B cell (primary cell): ENCODE measurements around the gene HSD17B1. TPM values are rescaled to one million over a fixed set of nuclear protein-coding genes. Genes with fewer than 3 reads are reported as not detected.

Source experiments
- ATAC-seq: fragments of 200-7000 bp; cut with Tn5 transposase; one replicate; pipeline ENCODE4 v1.10.0; 2021; ENCODE audit warnings: low read depth, mild to moderate bottlenecking, moderate number of reproducible peaks, moderate library complexity
- CTCF ChIA-PET: fragments of 350-600 bp; sonication (Branson Sonifier 250); formaldehyde crosslinking; loops from one replicate; lab custom pipeline; 2021; ENCODE audit warnings: antibody characterized with exemption, inconsistent platforms; lab: Charles Lee
- POLR2A ChIA-PET: fragments of 350-600 bp; sonication (Branson Sonifier 250); formaldehyde crosslinking; loops from one replicate; lab custom pipeline; 2021; ENCODE audit warnings: antibody characterized with exemption; lab: Charles Lee
- DNase-seq: peaks from one replicate; pipeline ENCODE4 v3.0.0; 2013
- H2AFZ ChIP-seq: 2 replicates; pipeline ENCODE4 v1.6.1; 2012; ENCODE audit warnings: mild to moderate bottlenecking, low read depth, low read length; ENCODE audit not compliant: insufficient read depth, poor library complexity, severe bottlenecking
- H3K27ac ChIP-seq, 2 donors: 1 replicate in 1 of 2; 2 replicates in 1 of 2; pipeline ENCODE4 v1.5.1; 2012 to 2013; ENCODE audit warnings: low read length in 2 of 2, mild to moderate bottlenecking in 2 of 2, moderate library complexity in 1 of 2
- H3K27me3 ChIP-seq, 4 experiments: fragments of 200-600 bp in 1 of 4; sonication (generic) in 1 of 4; replicated peaks in 1 of 4; 1 replicate in 2 of 4; 2 replicates in 2 of 4; pipeline versions ENCODE4 v1.6.1 to v1.7.0; 2013 to 2016; ENCODE audit warnings: low read length in 3 of 4, mild to moderate bottlenecking in 2 of 4, mixed read lengths in 1 of 4, moderate library complexity in 1 of 4; ENCODE audit not compliant: insufficient read depth in 4 of 4, control insufficient read depth in 3 of 4; ENCODE audit errors: control extremely low read depth in 1 of 4
- H3K36me3 ChIP-seq, 2 experiments: replicated peaks in 1 of 2; 1 replicate in 1 of 2; 2 replicates in 1 of 2; pipeline versions ENCODE4 v1.6.1 to v1.7.1; 2013; ENCODE audit warnings: low read length in 1 of 2; ENCODE audit not compliant: insufficient read depth in 2 of 2, control insufficient read depth in 1 of 2; ENCODE audit errors: control extremely low read depth in 1 of 2, extremely low read depth in 1 of 2
- H3K4me1 ChIP-seq, 2 donors: fragments of 200-600 bp in 1 of 2; sonication (generic) in 1 of 2; 1 replicate in 1 of 2; 2 replicates in 1 of 2; pipeline versions ENCODE4 v1.5.1 to v1.6.1; 2013 to 2017; ENCODE audit warnings: low read length in 2 of 2; ENCODE audit not compliant: control insufficient read depth in 2 of 2, insufficient read depth in 2 of 2
- H3K4me2 ChIP-seq: replicated peaks from 2 replicates; pipeline ENCODE3; 2012; ENCODE audit warnings: mild to moderate bottlenecking, low read depth, low read length; ENCODE audit not compliant: poor library complexity, severe bottlenecking
- H3K4me3 ChIP-seq, 5 experiments: fragments of 200-600 bp in 1 of 5; sonication (generic) in 1 of 5; 1 replicate in 3 of 5; 2 replicates in 2 of 5; pipeline versions ENCODE4 v1.5.1 to v1.7.0; 2011 to 2016; ENCODE audit warnings: low read length in 4 of 5, mild to moderate bottlenecking in 4 of 5, low read depth in 2 of 5, control low read depth in 1 of 5, moderate library complexity in 1 of 5; ENCODE audit not compliant: insufficient read depth in 1 of 5; ENCODE audit errors: control extremely low read depth in 1 of 5, extremely low read depth in 1 of 5
- H3K79me2 ChIP-seq: fragments of 200-600 bp; sonication (generic); one replicate; pipeline ENCODE4 v1.6.0; 2016; ENCODE audit warnings: low read length; ENCODE audit not compliant: control insufficient read depth, insufficient read depth
- H3K9ac ChIP-seq: fragments of 200-600 bp; sonication (generic); 2 replicates; pipeline ENCODE4 v1.6.1; 2017; ENCODE audit warnings: mild to moderate bottlenecking, low read length, moderate library complexity
- H3K9me3 ChIP-seq, 3 donors: one replicate each; pipeline versions ENCODE4 v1.6.1 to v1.7.1; 2013; ENCODE audit warnings: low read length in 2 of 3; ENCODE audit not compliant: control insufficient read depth in 2 of 3, insufficient read depth in 1 of 3; ENCODE audit errors: control extremely low read depth in 1 of 3
- H4K20me1 ChIP-seq: 2 replicates; pipeline ENCODE4 v1.6.0; 2012; ENCODE audit warnings: mild to moderate bottlenecking, low read length; ENCODE audit not compliant: insufficient read depth, control insufficient read depth, poor library complexity, severe bottlenecking
- H3K27ac Mint-ChIP-seq: one replicate; pipeline ENCODE4 v1.8.0; 2021; ENCODE audit warnings: mixed read lengths
- H3K27me3 Mint-ChIP-seq: one replicate; pipeline ENCODE4 v1.8.0; 2021; ENCODE audit warnings: mixed read lengths
- H3K4me1 Mint-ChIP-seq: one replicate; pipeline ENCODE4 v1.8.0; 2021; ENCODE audit warnings: mixed read lengths
- H3K4me3 Mint-ChIP-seq: one replicate; pipeline ENCODE4 v1.8.0; 2021; ENCODE audit warnings: mixed read lengths
- H3K9me3 Mint-ChIP-seq: one replicate; pipeline ENCODE4 v1.8.0; 2022; ENCODE audit warnings: mixed read lengths; ENCODE audit not compliant: insufficient read depth
- EZH2 ChIP-seq: IDR thresholded peaks from 2 replicates; pipeline ENCODE4 v1.6.1; 2012; ENCODE audit warnings: borderline replicate concordance, low read depth, mild to moderate bottlenecking, moderate library complexity, low read length; ENCODE audit not compliant: insufficient read depth, poor library complexity, severe bottlenecking
- WGBS: methylation state at CpG from one replicate; pipeline ENCODE4 v1.1.5; 2013; ENCODE audit warnings: missing lambda C conversion rate; ENCODE audit not compliant: insufficient coverage; 5-methylcytosine and 5-hydroxymethylcytosine counted together
- intact Hi-C: fragments of 100-400 bp; cut with micrococcal nuclease; formaldehyde crosslinking; loops from one replicate; pipeline ENCODE4 v1.10.0; 2022
- polyA plus RNA-seq: library from polyadenylated mRNA; depleted of rRNA; stranded (reverse); fragments of >200 nt; gene quantifications from 2 replicates; pipeline ENCODE4 v1.2.3, GENCODE V29; 2012
- total RNA-seq, 2 donors: library from RNA; stranded (reverse); fragments of 120-200 nt in 1 of 2; gene quantifications; 1 replicate in 1 of 2; 2 replicates in 1 of 2; pipeline versions ENCODE4 v1.2.3 to v1.2.4, GENCODE V29; 2013 to 2022
- TF ChIP-seq, protein P1 (sequence below): fragments of 200-600 bp; IDR thresholded peaks from one replicate; pipeline ENCODE4 v1.8.0; 2022; ENCODE audit warnings: antibody characterized with exemption, mild to moderate bottlenecking

Gene HSD17B1
- total and polyA plus RNA-seq, 2 donors (not counting 1 experiment from before 2014, with no cell fraction given) = 1.3 to 3.3 TPM

DNA sequence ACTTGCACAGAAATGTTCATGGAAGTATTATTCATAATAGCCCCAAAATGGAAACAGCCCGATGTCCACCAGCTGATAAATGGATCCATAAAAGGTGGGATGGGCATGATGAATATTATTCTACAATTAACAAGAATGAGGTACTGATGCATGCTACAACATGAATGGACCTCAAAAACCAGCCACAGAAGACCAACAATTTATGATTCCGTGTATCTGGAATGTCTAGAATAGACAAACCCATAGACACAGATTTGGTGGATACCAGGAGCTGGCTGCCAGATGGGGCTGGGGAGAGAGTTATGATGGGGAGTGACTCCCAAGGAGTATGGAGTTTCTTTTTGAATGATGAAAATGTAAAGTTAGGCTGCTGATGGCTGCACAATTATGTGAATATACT, 27.5 kb upstream of the HSD17B1 start:
- no peaks in the 10 kb centered on the region for H3K27me3 ChIP-seq
- no peak overlapping the region for H3K27ac ChIP-seq
- H3K9ac ChIP-seq = no peak overlapping the region
- H3K4me2 ChIP-seq = no peak overlapping the region
- no CpG with 5 or more reads among the region's 2 CpGs for WGBS
- no peak overlapping the region for H3K27ac Mint-ChIP-seq
- intact Hi-C loops = no loop called here
- peaks cover 11% of the 10 kb centered on the region for H3K4me1 Mint-ChIP-seq
- no peak overlapping the region for H3K4me3 Mint-ChIP-seq
- CTCF ChIA-PET = interaction anchor here (0.5 to 1.9 kb wide), 4 partner anchors 54 to 141 kb away, joined by 3 to 5 read pairs (median 4); no protein-coding TSS in a partner anchor
- H3K4me1 ChIP-seq = peaks cover 9 to 19% of the 10 kb centered on the region in 2 donors
- no peak overlapping the region for H2AFZ ChIP-seq
- H3K36me3 ChIP-seq = peaks cover 0 to 25% of the 10 kb centered on the region in 2 experiments
- no peaks in the 10 kb centered on the region for H3K79me2 ChIP-seq
- no peaks in the 10 kb centered on the region for H4K20me1 ChIP-seq
- no peaks in the 10 kb centered on the region for H3K27me3 Mint-ChIP-seq
- no peak for ATAC-seq
- no peaks in the 10 kb centered on the region for H3K9me3 Mint-ChIP-seq
- TF ChIP-seq EZH2 = no peak
- TF ChIP-seq, protein P1, sequence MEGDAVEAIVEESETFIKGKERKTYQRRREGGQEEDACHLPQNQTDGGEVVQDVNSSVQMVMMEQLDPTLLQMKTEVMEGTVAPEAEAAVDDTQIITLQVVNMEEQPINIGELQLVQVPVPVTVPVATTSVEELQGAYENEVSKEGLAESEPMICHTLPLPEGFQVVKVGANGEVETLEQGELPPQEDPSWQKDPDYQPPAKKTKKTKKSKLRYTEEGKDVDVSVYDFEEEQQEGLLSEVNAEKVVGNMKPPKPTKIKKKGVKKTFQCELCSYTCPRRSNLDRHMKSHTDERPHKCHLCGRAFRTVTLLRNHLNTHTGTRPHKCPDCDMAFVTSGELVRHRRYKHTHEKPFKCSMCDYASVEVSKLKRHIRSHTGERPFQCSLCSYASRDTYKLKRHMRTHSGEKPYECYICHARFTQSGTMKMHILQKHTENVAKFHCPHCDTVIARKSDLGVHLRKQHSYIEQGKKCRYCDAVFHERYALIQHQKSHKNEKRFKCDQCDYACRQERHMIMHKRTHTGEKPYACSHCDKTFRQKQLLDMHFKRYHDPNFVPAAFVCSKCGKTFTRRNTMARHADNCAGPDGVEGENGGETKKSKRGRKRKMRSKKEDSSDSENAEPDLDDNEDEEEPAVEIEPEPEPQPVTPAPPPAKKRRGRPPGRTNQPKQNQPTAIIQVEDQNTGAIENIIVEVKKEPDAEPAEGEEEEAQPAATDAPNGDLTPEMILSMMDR = no peak
- DNase-seq = no peak
- no peaks in the 10 kb centered on the region for H3K9me3 ChIP-seq
- POLR2A ChIA-PET = no interaction called here
- no peak overlapping the region for H3K4me3 ChIP-seq

DNA sequence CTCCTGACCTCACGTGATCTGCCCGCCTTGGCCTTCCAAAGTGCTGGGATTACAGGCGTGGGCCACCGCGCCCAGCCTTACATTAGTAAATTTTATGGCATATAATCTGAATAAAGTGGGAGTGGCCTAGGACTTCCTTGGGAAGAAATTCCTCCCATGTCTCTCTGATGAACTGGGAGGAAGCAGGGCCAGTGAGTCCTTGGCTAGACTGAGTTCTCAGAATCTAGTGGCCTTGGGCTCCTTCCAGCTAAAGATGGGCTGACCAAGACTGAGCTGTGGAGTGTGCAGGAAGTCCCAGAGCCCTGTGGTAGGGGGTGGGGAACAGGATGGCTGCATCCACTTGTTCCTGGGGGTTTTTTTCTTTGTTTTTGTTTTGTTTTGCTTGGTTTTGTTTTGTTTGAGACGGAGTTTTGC, 26.7 kb upstream of the HSD17B1 start:
- no peaks in the 10 kb centered on the region for H3K27me3 Mint-ChIP-seq
- Histone ChIP-seq H3K4me2 (no peak overlapping the region), H3K9ac (no peak overlapping the region), H3K4me1 (peaks cover 17 to 27% of the 10 kb centered on the region in 2 donors), H3K27ac (no peak overlapping the region), H3K4me3 (no peak overlapping the region), H3K9me3 (no peaks in the 10 kb centered on the region), H3K27me3 (no peaks in the 10 kb centered on the region), H3K79me2 (no peaks in the 10 kb centered on the region), H3K36me3 (peaks cover 0 to 22% of the 10 kb centered on the region in 2 experiments), H4K20me1 (no peaks in the 10 kb centered on the region), H2AFZ (no peak overlapping the region)
- no peak for ATAC-seq
- intact Hi-C loops = no loop called here
- ChIA-PET CTCF (interaction anchor here (1.1 to 1.9 kb wide), 2 partner anchors 120 to 553 kb away, joined by 3 to 5 read pairs; no protein-coding TSS in a partner anchor), POLR2A (no interaction called here)
- DNase-seq = no peak
- 83% methylated on average over 1 of the region's 6 CpGs for WGBS
- no peak overlapping the region for H3K27ac Mint-ChIP-seq
- H3K4me1 Mint-ChIP-seq = peaks cover 18% of the 10 kb centered on the region
- H3K9me3 Mint-ChIP-seq = no peaks in the 10 kb centered on the region
- H3K4me3 Mint-ChIP-seq = no peak overlapping the region
- no peak for TF ChIP-seq EZH2
- TF ChIP-seq, protein P1 = no peak
